AG09319 (cell line): ENCODE results near the gene PLSCR4.
A peak's percentile ranks its signal among the peaks of the same experiment; 100 is the strongest.

Experiments
- DNase-seq: peaks from one replicate; pipeline ENCODE4 v3.0.0-alpha.2; 2010; ENCODE audit warnings: low read depth; ENCODE audit errors: extremely low read depth
- TF ChIP-seq, protein P1 (sequence below): IDR thresholded peaks from 2 replicates; pipeline ENCODE4 v1.5.1; 2011; ENCODE audit warnings: low read depth, mild to moderate bottlenecking, inconsistent platforms, low read length, moderate library complexity

Gene PLSCR4

DNA sequence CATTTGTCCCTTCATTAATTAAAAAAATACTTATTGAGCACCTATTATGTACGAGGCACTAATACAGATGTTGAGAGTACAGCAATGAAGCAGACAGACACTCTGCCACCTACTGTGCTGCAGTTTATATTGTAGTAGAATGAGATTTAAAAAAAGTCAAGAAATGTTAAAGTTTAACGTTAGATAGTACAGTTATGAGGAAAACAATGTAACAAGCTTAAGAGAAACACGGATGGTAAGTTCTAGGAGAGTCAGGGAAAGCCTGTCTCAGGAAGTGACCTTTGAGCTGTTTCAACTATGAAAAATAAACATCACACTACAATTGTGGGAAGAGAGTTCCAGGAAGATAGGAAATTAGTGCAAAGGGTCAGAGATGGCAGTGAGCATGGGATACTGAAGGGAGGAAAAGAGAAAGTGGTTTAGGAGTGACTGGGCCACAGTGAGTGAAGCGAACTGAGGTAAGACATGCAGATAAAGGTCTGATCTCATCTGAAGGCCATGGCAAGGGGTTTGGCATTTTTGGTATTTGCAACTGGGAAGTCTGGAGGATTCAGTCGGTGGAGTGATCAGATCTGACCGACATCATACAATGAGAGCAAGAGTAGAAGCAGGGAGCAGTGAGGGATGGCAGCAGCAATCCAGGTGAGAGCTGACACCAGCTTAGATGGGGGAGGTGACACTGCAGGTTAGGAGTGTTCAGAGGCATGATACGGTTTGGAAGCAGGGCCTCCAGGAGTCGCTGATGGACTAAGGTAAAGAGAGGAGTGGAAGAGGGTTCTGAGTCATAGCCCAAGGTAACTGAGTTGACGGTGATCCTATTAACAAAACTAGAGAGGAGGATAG lies 28.5 kb downstream of the PLSCR4 start:
- TF ChIP-seq, protein P1, sequence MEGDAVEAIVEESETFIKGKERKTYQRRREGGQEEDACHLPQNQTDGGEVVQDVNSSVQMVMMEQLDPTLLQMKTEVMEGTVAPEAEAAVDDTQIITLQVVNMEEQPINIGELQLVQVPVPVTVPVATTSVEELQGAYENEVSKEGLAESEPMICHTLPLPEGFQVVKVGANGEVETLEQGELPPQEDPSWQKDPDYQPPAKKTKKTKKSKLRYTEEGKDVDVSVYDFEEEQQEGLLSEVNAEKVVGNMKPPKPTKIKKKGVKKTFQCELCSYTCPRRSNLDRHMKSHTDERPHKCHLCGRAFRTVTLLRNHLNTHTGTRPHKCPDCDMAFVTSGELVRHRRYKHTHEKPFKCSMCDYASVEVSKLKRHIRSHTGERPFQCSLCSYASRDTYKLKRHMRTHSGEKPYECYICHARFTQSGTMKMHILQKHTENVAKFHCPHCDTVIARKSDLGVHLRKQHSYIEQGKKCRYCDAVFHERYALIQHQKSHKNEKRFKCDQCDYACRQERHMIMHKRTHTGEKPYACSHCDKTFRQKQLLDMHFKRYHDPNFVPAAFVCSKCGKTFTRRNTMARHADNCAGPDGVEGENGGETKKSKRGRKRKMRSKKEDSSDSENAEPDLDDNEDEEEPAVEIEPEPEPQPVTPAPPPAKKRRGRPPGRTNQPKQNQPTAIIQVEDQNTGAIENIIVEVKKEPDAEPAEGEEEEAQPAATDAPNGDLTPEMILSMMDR = no peak
- DNase-seq = no peak

DNA sequence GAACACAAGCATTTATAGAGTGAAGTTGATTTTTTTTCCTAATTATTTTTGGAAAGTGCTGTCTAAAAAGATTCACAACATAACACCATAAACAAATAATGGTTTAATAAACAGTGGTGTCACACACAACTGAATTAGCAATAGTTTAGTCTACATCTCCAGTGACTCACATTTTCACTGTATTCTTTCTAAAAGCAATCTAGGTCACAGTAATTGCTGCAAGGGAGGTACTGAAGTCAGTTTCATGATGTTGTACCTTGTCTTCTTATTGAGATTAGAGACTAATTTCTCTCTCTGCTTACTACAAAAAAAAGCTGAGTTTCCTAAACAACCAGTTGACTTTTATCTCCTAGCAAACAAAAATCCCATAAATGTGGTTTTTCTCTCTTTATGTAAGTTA lies 29.6 kb downstream of the PLSCR4 start:
- TF ChIP-seq, protein P1 = no peak
- no peak for DNase-seq

- DNase-seq = no peak
Measured at GRCh38 chr3:146218880-146219866, 31.7 kb downstream of the PLSCR4 start.

DNA sequence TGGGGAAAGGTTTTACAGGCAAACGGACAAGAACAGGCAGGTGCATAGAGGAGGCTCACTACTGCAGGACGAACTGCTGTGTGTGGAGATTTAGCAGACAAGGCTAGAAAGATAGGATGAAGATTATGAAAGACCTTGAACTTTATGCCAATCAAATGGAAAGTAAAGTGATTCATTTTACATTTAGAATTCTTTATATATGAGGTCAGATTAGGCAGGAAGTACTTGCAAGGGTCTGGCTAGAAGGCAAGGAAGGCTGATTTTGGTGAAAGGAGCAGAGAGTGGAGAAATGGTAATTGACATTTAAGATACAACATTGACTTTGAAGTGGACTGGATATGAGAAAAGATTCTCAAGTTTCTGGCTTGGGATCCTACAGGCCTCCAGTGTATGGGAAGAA lies 33.6 kb downstream of the PLSCR4 start:
- TF ChIP-seq, protein P1 = no peak
- no peak for DNase-seq

More at GRCh38 chr3:146218880-146219866, 31.7 kb downstream of the PLSCR4 start:
- TF ChIP-seq, protein P1 = peak; percentile 55

GRCh38 chr3:146214493-146214892 lies 36.4 kb downstream of the PLSCR4 start:
- DNase-seq = no peak
- TF ChIP-seq, protein P1 = no peak

GRCh38 chr3:146209371-146209770 lies 41.5 kb downstream of the PLSCR4 start:
- TF ChIP-seq, protein P1 = no peak
- DNase-seq = no peak
